ENCODE results near the gene SYNDIG1. TPM values are rescaled to one million over a fixed set of nuclear protein-coding genes. Genes with fewer than 3 reads are reported as not detected.

Gene SYNDIG1
- total RNA-seq, 6 experiments from 2014 or later, result 0.14 to 0.31 TPM; not detected in 4

DNA sequence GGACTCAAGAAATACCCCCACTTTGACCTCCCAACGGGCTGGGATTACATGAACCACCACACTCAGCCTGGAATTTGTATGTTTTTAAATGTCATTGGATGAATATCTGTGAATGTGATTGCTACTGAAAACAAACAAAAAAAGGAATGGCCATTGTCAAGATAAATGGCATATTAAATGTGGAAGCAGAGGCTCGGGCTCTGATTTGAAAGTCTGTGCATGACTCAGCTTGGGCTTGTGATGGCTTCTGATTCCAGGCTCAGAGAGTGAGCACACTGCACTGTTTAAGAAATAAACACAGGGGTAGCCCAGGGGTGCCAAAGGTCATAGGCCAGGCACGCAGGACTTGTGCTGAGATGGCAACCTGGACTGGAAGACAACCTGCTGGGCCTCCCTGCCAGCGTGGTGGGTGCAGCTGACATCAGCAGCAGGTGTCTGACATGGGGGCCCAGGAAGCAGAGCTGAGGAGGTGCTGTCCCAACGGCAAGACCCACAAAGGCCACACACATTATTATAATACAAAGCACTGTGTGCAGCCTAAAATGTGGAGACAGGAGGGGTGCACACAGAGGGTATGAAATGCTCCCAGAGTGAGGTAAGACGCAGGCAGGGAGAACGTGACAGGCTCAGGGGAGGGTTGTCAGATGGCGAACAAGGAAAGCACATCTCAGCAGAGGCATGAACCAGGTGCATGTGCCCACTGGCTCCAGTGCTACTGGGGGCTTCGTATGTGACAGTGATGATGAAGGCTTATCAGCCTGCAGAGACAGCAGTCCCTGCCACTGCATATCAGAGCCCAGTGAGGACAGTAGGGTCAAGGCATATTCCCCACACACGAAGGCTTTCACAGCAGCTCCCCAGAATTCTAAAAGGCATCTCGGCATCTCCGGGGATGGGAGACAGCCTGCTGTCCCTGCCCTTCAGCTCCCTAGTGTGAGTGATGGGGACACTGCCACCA lies 169.4 kb downstream of the SYNDIG1 start:
- no peak for TF ChIP-seq CTCF (IDR thresholded peaks at IDR 0.05)
- DNase-seq, result no peak
- Mint-ChIP-seq H3K27me3 (ENCODE audit: insufficient read depth) (peaks cover 2% of the 10 kb centered on the region; the same call in 1 of the 2 replicates), H3K4me1 (ENCODE audit: low read depth) (peaks cover 21% of the 10 kb centered on the region), H3K4me3 (no peak overlapping the region), H3K9me3 (no peaks in the 10 kb centered on the region), H3K36me3 (ENCODE audit: low read depth) (no peaks in the 10 kb centered on the region), H3K27ac (no peak overlapping the region)

GRCh38 chr20:24640276-24640675 lies 170.8 kb downstream of the SYNDIG1 start:
- Mint-ChIP-seq H3K27ac (no peak overlapping the region), H3K9me3 (no peaks in the 10 kb centered on the region), H3K36me3 (ENCODE audit: low read depth) (no peaks in the 10 kb centered on the region), H3K4me3 (no peak overlapping the region), H3K4me1 (ENCODE audit: low read depth) (peaks cover 7% of the 10 kb centered on the region), H3K27me3 (ENCODE audit: insufficient read depth) (peaks cover 3% of the 10 kb centered on the region; the same call in 1 of the 2 replicates)
- no peak for TF ChIP-seq CTCF (IDR thresholded peaks at IDR 0.05)
- no peak for DNase-seq

DNA sequence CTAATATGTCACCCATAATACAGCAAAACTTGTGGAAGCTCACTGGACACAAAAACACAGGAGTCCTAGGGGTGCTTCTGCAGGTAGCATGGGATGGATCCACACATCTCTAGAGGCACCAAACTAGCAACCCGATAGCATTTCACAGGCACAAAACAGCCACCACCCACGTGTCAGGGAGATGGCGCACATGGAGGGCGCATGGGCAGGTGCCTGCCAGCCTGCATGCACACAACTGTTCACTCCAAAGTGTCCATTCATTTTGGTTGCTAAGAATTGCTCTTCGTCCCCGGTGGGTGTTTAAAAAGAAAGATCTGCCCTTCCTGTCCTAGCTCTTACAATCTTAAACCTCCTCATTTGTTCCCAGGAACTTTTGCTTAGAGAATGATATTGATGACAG lies 171.3 kb downstream of the SYNDIG1 start:
- H3K27me3 Mint-ChIP-seq (ENCODE audit: insufficient read depth), result peaks cover 3% of the 10 kb centered on the region
- peaks cover 3% of the 10 kb centered on the region for H3K4me1 Mint-ChIP-seq (ENCODE audit: low read depth)

DNA sequence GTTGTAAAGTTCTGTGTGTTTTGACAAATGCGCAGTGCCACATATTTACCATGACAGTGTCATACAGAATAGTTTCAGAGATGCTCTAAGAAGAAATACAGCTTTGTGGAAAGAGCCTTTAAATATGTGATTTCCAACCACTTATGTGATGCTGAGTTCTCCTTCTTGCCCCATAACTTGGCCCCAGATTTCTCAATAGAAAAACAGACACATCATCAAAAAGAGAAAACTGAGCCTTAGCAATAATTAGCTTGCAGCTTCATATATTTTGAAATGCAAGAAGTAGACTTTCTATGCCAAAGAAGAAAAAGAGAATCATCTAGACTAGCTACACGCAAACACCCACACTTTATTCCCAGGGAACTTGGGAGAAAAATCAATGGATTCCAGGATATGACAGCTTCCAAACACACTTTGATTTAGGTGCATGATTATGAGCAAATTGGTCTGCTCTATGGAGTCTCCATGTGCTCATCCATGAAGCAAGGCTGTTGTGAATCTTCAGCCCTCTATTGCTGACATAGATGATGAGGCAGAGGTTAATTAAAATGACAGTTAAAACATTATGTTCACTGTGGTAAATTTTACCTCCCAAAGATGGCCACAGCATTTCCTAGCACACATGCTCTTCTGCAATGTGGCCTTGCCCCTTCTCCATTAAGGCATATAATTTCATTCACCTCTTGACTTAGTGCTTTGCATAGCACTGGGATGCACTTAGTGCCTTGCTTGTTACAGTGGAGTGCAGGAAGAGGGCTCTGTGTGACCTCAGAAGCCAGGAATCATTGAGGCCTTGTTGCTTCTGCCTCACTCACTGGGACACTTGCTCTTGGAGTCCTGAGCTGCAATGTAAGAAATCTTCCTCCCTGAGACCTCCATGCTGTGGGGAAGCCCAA lies 174.6 kb downstream of the SYNDIG1 start:
- peaks cover 8% of the 10 kb centered on the region for H3K27me3 Mint-ChIP-seq (ENCODE audit: insufficient read depth)
- H3K36me3 Mint-ChIP-seq (ENCODE audit: low read depth), result no peaks in the 10 kb centered on the region
- H3K27ac Mint-ChIP-seq, result no peak overlapping the region
- H3K4me1 Mint-ChIP-seq (ENCODE audit: low read depth), result peaks cover 11% of the 10 kb centered on the region; the same call in 1 of the 2 replicates
- DNase-seq, result no peak
- no peaks in the 10 kb centered on the region for H3K9me3 Mint-ChIP-seq
- no peak for TF ChIP-seq CTCF (IDR thresholded peaks at IDR 0.05)
- H3K4me3 Mint-ChIP-seq, result no peak overlapping the region

More for the DNA sequence above, 171.3 kb downstream of the SYNDIG1 start:
- no peak overlapping the region for H3K27ac Mint-ChIP-seq
- no peak for DNase-seq
- TF ChIP-seq CTCF (IDR thresholded peaks at IDR 0.05), result no peak
- no peaks in the 10 kb centered on the region for H3K36me3 Mint-ChIP-seq (ENCODE audit: low read depth)
- H3K4me3 Mint-ChIP-seq, result no peak overlapping the region
- no peaks in the 10 kb centered on the region for H3K9me3 Mint-ChIP-seq

DNA sequence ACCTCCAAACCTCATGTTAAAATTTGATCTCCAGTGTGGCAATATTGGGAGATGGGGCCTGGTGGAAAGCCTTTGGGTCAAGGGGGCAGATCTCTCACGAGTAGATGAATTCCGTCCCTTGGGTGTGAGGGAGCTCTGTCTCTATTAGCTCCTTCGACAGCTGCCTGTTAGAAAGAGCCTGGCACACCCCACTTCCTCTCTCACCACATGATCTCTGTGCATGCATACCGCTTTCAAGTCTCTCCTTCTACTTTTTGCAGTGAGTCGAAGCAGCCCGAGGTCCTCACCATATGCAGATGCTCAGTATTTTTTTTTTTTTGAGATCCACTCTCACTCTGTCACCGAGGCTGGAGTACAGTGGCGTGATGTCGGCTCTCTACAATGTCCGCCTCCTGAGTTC lies 176.9 kb downstream of the SYNDIG1 start:
- no peaks in the 10 kb centered on the region for H3K9me3 Mint-ChIP-seq
- H3K4me3 Mint-ChIP-seq, result no peak overlapping the region
- peaks cover 33% of the 10 kb centered on the region for H3K4me1 Mint-ChIP-seq (ENCODE audit: low read depth)
- H3K27ac Mint-ChIP-seq, result no peak overlapping the region
- H3K36me3 Mint-ChIP-seq (ENCODE audit: low read depth), result no peaks in the 10 kb centered on the region
- peaks cover 8% of the 10 kb centered on the region for H3K27me3 Mint-ChIP-seq (ENCODE audit: insufficient read depth)
- no peak for DNase-seq
- TF ChIP-seq CTCF (IDR thresholded peaks at IDR 0.05), result no peak
